ENCODE results near the gene PES1.
"Not testable (repeated sequence)": the region's sequence is repeated elsewhere in the genome, so short reads cannot be mapped to it uniquely, and the experiment has no call there.

The PES1 gene

DNA sequence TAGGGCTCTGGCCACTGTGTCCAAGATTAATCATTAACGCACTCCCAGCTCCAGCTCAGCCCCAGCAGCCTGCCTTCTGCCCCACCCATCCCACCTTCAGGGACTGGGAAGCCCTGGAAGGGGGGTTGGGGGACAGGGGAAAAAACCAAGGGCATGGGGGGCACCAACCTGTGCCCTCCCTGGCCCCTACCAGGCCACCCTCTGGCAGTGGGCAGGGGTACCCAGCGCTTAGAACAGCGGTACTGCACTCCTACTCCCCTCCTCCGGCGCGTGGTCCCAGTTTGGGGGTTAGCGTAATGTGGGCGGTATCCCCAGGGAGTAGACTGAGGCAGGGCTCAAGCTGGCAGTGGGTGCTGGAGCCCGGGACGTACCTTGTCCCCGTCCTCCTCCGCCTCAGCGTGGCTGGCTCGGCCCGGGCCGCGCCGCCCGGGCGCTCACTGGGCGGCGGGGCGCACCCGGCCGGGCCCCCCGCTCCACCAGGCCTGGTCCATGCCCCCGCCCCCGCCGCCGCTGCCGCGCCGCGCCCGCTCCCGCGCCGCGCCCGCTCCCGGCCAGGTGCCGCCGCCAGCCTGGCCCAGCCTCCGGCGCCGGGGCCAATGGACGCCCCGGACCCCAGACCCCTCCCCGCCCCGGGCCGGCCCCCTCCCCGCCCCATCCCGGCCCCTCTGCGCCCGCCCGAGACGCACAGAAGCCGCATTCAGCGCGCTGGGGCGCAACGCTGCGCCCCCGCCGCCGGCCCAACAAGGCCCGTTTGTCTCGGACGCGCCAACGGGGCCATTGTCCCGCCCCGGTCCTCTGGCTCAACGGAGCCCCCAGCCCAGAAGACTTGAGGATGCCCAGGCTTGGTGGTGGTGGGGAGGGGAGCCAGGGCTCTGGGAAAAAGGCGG lies 17.4 kb downstream of the PES1 start, which contains the start of gene GAL3ST1:
TSS of gene GAL3ST1 (minus strand) at position 571 of the 887 bp plus-strand sequence. CDS start 17,273 bp downstream, outside the sequence.
- no peak for DNase-seq

DNA sequence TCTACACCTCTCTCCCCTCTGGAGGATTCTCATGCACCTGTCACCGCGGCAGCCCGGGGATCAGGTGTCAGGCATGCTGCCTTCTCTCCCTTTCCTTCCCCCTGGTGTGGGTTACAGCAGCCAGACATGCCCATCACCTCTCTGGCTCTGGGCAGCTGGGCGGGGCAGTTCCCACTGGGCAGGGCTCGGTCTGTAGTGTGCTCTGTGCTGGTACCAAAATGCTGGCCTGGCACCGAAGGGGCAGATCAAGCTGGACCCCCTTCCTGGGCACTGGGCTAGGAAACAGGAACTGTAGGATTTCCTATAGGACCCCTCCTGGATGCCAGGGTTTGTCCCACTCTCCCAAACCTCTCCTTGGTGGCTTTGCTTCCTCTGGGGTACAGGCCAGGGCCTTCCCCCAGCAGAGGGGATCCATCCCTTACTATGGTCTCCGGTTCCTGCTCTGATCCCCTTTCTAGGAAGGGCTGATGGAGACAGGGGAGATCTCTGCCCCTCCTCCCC lies 18.1 kb downstream of the PES1 start:
- DNase-seq = no peak

DNA sequence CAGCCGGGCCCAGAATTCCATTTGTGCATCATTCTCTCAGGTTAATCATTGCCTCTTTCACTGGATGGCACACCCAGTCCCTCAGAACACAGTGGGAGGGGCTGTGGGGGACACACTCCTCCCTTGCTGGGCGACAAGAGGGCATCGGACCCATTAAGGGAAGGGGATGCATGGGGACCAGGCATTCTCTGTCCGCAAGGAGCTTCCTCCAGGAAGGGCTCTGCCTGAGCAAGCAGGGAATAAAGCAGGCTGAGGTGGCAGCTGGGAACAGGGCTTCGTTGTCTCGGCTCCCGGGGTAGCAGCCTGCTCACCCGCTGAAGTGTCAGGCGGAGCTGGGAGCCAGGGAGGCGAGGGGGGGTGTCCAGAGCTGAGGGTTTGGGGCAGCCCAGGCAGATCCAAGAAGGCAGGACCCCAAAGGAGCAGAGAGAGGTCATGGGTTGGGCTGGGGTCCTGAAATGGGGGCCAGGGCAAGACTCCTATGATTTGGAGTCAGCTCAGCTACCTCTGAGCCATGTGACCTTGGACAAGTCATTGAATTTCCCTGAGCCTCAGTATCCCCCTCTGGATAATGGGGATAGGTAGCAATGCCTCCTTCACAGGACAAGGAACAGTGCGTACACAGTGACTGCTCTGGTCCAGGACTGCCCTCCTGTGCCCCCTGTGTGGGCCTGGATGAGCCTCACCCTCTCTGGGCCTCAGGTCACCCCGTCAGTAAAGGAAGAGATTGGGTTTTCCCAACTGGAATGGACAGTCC lies 18.7 kb downstream of the PES1 start:
- no peak for DNase-seq

DNA sequence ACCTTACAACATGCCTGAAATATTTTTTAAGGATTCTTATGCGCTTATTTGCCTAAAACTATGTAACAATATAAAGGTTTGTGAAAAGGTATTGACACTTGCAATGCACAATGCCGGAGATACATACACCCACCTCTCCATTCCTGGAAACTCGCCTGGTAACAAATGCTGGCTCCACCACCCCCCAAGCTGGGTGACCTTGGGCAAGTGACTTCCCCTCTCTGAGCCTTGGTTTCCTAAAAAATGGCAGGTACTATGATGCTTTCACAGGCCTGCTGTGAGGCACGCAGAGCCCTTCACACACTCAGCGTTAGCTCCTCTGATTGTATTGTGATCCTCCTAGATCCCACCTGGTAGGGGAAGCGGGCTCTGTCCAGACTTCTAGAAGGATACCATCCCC lies 19.5 kb downstream of the PES1 start:
- no peak for DNase-seq

DNA sequence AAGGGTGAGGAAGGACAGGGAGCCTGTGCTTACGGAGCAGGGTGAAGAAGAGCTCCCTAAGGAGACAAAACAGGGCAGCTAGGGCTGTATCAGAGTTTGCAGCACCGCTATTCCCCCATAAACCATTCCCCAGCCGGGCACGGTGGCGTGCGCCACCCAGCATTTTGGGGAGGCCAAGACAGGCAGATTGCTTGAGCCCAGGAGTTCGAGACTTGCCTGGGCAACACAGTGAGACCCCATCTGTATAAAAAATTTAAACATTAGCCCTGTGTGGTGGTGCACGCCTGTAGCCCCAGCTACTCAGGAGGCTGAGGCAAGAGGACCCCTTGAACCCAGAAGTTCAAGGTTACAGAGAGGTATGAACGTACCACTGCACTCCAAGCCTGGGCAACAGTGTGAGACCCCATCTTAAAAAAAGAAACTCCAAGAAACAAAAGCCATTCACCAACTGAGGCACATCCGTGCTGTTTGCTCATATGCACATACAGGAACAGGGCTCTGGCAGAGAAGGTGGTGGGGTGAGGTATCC lies 22.0 kb downstream of the PES1 start:
- no peak for DNase-seq

DNA sequence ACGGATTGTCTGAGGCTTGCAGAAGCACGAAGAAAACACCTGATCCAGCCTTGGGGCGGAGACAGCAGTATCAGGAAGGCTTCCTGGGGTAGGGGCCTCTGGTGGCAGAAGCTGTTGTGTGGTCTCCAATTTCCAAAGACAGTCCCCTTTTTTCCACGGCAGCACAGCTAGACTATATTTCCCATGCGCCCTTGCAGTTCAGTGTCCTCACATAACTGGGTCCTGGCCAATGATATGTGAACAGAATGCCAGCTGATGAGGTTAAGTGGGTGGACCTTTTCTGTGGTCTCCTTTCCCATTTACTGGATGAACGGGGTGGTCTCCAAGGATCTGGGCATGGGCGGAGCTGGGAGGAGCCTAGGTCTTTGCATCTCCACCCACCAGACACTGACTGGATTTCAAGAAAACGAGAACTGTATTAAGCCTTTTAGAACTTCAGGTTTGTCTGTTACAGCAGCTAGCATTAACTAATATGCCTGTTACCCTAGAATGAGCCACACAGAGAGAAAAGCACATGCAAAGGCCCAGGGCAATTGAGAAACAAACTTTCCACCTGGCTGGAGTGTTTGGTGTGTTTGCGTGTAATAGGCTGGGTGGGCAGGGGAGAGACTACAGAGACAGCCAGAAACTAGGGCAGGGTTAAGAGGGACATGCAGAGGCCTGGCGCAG lies 23.4 kb downstream of the PES1 start:
- DNase-seq = no peak

DNA sequence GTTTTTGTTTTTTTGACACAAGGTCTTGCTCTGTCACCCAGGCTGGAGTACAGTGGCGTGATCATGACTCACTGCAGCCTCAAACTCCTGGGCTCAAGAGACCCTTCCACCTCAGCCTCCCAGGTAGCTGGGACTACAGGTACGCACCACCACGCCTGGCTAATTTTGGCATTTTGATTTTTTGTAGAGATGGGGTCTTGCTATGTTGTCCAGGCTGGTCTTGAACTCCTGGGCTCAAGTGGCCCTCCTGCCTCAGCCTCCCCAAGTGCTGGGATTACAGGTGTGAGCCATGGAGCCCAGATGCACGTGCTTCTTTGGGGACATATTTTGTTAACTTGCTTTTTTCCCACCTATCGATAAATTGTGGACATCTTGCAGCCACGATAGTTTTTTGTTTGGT lies 24.4 kb downstream of the PES1 start:
- DNase-seq = not testable (repeated sequence)

DNA sequence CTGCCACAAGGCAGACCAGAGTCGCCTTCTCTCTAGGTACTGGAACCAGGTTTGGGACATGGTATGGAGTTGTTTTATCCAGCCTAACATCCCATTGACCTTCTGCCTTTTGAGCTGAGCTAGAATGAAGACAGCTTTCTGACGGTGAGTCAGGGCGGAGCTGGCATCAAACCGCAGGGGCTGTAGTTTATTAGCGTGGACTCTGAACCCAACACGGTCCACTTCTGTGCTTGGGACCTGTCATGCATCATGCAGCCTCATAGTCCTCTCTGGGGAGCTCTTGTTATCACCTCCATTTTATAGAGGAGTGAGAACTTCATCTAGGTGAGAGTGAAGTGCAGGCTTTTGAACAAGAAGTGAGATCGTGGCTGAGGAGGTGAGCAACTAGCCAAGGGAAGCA lies 25.6 kb downstream of the PES1 start:
- no peak for DNase-seq

DNA sequence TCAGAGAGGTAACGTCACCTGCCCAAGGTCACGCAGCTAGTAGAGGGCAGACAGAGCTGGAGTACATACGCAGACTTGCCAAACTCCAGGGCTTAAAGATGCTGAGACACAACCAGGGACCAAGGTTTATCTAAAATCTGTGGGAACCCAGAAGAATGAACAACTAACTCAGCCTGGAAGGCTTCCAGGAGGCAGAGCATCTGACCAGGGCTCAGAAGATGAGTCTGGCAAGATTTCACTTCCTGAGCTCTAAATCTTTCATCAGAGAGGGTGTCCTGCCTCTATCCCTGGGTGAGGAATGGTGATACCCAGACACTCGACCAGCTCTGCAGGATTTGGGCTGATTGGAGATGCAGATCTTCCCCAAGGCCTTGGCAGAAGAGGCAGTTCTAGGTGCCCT lies 26.4 kb downstream of the PES1 start:
- DNase-seq = no peak

DNA sequence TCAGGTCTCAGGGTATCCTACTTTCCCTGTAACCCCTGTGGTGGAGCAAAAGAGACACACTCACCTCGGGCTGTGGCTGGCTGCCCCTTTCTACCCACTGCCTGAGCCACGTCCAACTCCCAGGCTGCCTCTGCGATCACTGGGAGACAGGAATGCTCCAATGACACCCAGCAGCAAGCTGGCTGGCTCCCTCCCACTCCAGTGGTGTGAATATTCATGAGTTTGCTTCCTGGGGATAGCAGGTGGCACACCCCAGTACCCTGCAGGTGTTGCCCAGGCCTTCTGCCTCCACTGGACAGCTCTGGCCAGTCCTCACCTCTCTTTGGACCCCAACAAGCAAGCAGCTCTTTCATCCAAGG lies 27.0 kb downstream of the PES1 start:
- DNase-seq = no peak

DNA sequence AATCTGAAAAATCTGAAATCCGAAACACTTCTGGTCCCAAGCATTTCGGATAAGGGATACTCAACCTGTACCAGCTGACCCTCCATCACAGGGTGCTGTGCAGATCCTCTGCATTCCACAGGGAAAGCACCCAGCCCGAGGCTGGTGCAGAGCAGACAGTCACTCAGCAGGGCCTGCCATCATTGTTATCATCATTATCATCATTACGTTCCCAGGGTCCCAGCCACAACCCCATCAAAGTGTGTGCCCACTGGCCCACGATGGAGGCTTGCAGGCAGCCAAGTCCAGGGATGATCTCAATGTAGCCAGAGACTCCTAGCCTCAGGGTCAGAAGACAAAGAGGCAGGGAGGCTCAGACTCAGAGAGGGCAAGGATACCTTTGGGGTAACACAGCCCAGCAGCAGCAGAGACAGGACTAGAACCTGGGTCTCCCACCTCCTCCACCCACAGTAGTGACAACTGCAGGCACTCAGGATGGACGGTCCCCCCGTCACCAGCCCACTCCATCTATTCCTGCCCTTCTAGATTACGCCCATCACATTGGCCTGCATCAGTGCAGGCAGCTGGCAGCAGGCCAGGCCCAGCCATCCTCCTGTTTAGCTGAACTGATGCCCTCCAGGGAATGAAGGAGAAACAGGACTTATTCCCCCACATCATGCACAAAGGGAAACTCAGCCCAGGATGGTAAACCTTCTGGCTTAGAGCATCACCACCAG lies 27.5 kb downstream of the PES1 start:
- DNase-seq = no peak

DNA sequence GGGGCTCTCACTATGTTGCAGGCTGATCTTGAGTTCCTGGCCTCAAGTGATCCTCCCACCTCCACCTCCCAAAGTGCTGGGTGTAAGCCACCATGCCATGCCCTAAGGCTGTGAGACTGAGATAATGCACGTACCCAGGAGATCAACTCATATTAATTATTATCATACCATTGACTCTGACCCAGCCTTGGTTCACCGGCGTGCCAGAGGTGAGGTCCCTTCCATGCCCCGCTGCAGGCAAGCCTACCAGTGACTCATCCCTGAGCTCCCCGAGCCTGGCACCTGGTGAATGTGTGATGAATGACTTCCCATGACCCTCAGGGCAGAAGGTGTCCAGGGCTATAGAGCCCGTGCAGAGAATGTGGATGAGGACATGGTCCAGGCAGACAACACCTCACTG lies 29.3 kb downstream of the PES1 start:
- DNase-seq = no peak

DNA sequence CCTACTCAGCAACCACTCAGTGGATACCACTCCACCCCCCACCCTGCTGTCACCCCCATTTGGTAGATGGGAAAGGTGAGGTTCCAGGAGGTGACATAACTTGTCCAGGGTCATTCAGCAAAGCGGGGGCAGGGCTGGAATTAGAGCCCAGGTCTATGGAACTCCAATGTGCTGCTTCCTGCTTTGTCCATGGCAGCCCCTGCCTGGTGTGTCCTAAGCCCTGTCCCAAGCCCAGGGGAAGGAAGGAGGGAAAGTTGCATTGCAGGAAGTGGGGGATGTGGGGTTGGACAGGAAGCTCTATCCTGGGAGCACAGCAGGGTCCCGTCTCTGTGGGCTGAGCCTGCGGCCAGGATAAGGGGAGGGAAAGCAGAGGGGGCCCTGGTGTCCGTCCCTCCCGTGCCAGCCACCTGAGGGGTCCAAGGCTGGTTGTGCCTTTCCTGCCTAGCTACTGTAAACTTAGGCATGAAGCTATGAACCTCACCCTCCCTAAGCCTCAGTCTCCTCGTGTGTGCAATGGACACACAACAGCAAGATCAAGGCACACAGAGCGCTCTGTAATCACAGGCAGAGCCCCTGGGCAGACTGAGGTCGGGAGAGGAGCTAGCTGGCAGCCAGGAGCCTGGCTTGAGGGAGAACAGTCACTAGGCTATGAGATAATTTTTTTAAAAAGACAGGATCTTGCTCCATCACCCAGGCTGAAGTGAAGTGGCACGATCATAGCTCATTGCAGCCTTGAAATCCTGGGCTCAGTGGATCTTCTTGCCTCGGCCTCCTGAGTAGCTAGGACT lies 30.1 kb downstream of the PES1 start:
- DNase-seq = no peak

DNA sequence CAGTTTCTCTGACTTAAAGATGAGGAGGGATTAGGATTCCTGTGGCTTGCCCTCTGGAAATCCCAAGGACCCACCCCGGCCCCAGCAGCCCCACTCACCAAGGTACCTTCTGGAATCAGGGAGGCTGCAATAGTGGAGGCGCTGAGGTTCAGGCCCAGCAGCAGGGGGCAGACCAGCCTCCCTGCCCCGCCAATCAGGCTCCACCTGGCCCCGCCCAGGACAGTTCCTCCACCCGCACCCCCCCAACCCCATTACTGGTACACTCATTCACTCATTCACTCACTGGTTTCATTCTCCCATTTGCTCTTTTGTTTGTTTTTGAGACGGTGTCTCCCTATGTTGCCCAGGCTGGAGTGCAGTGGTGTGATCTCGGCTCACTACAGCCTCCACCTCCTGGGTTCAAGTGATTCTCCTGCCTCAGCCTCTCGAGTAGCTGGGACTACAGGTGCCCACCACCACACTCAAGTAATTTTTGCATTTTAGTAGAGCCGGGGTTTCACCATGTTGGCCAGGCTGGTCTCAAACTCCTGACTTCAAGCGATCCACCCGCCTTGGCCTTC lies 31.0 kb downstream of the PES1 start:
- not testable (repeated sequence) for DNase-seq

DNA sequence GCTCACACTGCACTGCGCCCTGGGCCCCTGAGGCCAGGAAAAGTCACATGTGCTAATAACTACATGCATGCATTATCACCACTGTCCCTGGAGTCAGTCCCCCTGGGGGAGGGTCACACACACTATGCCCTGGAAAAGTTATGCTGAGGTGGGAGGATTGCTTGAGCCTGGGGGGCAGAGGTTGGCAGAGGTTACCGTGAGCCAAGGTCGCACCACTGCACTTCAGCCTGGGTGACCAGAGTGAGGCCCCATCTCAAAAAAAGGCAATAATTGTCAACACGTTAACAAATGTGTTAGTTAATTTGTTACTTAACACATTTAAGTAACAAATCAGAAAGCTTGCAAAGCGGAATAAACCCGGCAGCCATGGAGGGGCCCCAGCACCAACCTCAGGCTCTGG lies 31.8 kb downstream of the PES1 start:
- no peak for DNase-seq

DNA sequence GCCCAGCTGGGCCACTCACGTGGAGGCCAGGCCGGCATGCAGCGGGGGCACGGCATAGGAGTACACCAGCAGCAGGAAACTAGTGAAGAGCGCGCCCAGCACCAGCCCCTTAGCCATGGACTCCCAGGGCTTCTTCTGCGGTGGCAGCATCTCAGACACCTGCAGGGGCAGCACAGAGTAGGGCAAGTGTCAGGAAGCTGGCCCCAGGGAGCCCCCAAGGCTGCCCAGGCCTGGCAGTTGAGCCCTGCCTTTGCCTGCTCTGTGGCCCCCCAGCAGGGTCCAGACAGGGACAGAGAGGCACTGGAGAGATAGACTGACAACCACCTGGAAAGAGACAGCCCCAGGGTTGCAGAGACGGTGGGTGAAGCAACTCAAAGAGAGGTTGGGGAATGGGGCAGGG lies 34.5 kb downstream of the PES1 start:
- DNase-seq = no peak

DNA sequence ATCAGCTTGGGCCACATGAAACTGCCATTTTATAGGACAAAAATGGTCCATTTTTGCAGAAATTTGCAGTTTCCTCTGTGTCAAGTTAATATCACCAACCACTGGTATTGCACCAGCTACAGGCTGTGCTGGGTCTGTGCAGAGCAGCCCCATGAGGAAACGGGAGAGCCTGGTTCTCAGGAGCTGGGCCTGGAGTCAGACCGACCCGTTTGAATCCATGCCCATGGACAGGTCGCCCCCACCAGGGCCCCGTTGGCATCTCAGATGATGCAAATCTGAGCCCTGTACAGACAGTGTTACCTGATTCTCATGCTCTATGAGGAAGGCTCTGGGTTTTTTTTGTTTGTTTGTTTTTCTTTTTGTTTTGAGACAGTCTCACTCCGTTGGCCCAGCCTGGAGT lies 35.3 kb downstream of the PES1 start:
- no peak for DNase-seq

DNA sequence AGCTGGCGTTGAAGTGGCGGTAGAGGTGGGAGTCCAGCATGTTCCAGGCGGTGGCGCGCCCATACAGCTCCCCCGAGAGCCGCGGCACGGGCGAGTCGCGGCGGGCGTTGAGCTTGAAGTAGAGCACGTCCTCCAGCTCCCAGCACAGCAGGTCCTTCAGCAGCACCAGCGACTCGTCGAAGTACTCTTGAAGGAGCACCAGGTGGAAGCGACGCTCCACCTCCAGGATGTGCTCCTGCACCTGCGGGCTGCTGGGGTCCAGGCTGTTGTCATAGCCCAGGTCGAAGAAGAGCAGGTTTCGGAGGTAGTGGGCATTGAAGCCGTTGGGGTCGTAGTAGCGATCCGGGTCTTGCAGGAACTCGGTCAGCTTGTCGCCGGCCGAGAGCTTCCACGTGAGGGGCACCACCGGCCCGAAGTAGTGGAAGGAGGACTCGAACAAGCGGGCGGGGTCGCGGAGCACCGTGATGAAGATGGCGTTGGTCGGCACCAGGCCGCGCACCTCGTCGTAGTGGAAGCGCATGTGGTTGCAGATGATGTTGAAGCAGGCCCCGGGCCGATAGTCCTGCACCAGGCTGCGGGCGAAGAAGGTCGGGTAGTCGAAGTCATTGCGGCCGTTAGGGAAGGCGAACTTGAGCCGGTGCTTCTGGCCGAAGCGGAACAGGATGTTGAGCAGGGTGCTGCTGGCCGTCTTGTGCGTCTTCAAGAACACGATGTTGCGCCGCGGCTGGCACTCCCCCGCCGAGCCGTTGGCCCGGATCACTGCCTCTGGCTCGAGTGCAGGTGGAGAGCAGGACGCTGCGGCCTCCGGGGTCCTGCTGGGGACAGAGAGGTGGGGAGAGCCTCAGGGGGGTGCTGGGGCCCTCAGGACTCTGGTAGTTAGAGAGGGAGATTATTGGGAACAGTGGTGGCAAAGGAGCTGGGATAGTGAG lies 36.2 kb downstream of the PES1 start:
- no peak for DNase-seq

DNA sequence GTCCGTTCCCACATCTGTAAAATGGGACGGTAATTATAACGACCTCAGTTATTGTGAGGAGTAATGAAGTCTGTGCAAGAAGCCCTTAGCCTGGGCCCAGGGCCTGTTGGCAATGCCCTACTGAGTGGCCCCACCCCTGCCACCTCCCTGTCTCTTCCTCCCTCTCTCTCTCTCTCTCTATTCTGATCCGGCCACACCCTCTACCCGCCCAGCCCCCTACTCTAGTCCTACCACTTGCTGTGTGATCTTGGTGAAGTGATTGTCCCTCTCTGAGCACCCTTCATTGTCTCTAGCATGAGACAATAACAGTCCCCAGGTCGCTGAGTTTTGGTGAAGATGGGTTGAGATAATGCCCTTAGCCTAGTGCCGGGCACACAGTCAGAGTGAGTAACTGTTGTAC lies 37.7 kb downstream of the PES1 start:
- DNase-seq = no peak

DNA sequence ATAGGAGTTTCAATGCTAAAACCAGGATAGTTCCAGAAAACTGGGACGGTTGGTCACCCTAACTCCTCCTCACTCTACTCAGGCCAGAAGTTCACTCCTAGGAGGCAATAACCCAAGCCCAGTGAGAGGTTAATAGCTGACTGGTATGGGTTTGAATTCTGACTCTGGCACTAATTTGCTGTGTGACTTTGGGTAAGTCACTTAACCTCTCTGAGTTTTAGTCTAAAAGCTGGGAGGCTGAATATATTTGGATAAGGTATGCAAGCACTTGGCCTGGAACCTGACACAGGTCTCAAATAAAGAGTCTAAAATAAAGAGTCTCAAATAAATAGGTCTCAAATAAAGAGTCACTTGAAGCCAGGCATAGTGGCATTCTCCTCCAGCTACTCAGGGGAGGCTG lies 39.0 kb downstream of the PES1 start:
- no peak for DNase-seq

Measured in stimulated activated CD4-positive, alpha-beta T cell treated with anti-CD3 and anti-CD28 coated beads, Interleukin-4, amount 100 ng/mL, for 1 hour (primary cell).